WTC11 (cell line): ENCODE results near the gene GCHFR.

ENCODE experiments used
- CDX4 ChIP-seq: fragments of 250-450 bp; sonication (Bioruptor Pico); IDR thresholded peaks from 2 replicates; pipeline ENCODE4 v1.9.0; 2021; ENCODE audit warnings: moderate library complexity, mild to moderate bottlenecking, inconsistent platforms, borderline replicate concordance
- CTCF ChIP-seq: fragments of 200-600 bp; IDR thresholded peaks from 2 replicates; pipeline ENCODE4 v1.8.0; 2022; ENCODE audit warnings: antibody characterized with exemption
- ESRRA ChIP-seq: sonication (generic); formaldehyde crosslinking; IDR thresholded peaks from 2 replicates; pipeline ENCODE4 v1.8.1; 2022; ENCODE audit warnings: mild to moderate bottlenecking, missing genetic modification reagents, borderline replicate concordance
- FOXJ3 ChIP-seq: sonication (generic); formaldehyde crosslinking; IDR thresholded peaks from 2 replicates; pipeline ENCODE4 v1.9.0; 2021; ENCODE audit warnings: missing genetic modification reagents, mild to moderate bottlenecking, borderline replicate concordance
- MAX ChIP-seq: sonication (generic); formaldehyde crosslinking; IDR thresholded peaks from 2 replicates; pipeline ENCODE4 v1.8.0; 2022; ENCODE audit warnings: mild to moderate bottlenecking, missing genetic modification reagents
- MLX ChIP-seq: sonication (generic); formaldehyde crosslinking; IDR thresholded peaks from 2 replicates; pipeline ENCODE4 v1.8.1; 2023; ENCODE audit warnings: mild to moderate bottlenecking, missing genetic modification reagents, moderate library complexity
- NR1H2 ChIP-seq: sonication (generic); formaldehyde crosslinking; IDR thresholded peaks from 2 replicates; pipeline ENCODE4 v1.9.0; 2021; ENCODE audit warnings: mild to moderate bottlenecking, moderate library complexity, missing genetic modification reagents
- SP1 ChIP-seq: sonication (generic); formaldehyde crosslinking; conservative IDR thresholded peaks from 2 replicates; pipeline ENCODE4 v1.8.1; 2022; ENCODE audit warnings: missing genetic modification reagents
- TEAD1 ChIP-seq: sonication (generic); formaldehyde crosslinking; IDR thresholded peaks from 2 replicates; pipeline ENCODE4 v1.8.0; 2022; ENCODE audit warnings: mild to moderate bottlenecking, missing genetic modification reagents
- ZBTB43 ChIP-seq: sonication (generic); formaldehyde crosslinking; IDR thresholded peaks from 2 replicates; pipeline ENCODE4 v1.8.1; 2023; ENCODE audit warnings: mild to moderate bottlenecking, missing genetic modification reagents
- ZNF121 ChIP-seq: sonication (generic); formaldehyde crosslinking; IDR thresholded peaks from 2 replicates; pipeline ENCODE4 v1.8.0; 2023; ENCODE audit warnings: missing genetic modification reagents

- TF ChIP-seq CTCF: no peak
- no peak for TF ChIP-seq ZBTB43
- no peak for TF ChIP-seq FOXJ3 (CRISPR knock-in tag)
- TF ChIP-seq ESRRA (CRISPR knock-in tag): no peak
- TF ChIP-seq MAX (CRISPR knock-in tag): no peak
- no peak for TF ChIP-seq TEAD1 (CRISPR knock-in tag)
- no peak for TF ChIP-seq NR1H2 (CRISPR knock-in tag)
- TF ChIP-seq CDX4 (CRISPR knock-in tag): no peak
- no peak for TF ChIP-seq ZNF121 (CRISPR knock-in tag)
- TF ChIP-seq SP1 (CRISPR knock-in tag): no peak
- TF ChIP-seq MLX (CRISPR knock-in tag): no peak
These were observed 27.3 kb upstream of the GCHFR start for GRCh38 chr15:40736575-40736974.
